ENCODE data around the gene TBX19.

Gene TBX19

DNA sequence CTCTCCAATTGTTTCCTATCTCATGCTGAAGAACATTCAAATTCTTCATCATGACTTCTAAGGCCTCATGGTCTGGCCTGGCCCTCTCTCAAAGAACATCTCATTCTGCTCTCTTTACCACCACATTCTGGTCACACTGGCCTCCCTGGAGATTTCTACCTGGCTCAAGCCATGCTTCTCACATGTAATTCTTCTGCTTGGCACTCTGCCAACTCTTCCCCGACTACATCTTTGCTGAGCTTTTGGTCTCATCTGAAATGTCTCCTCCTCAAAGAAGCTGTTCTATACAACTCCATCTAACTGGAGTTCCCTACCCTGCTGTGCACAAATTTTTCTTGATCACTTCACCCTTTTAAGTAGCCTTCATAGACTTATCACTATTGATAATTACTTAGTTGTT is 1.4 kb upstream of the TBX19 start:
- in situ Hi-C loops (cut with HindIII; ENCODE audit: low sequenced_read_pairs): no loop called here

- in situ Hi-C loops (cut with HindIII; ENCODE audit: low sequenced_read_pairs): no loop called here
Measured at GRCh38 chr1:168281603-168282325, 1.1 kb downstream of the TBX19 start.

GRCh38 chr1:168285521-168285790 is 4.8 kb downstream of the TBX19 start:
- in situ Hi-C loops (cut with HindIII; ENCODE audit: low sequenced_read_pairs): no loop called here

GRCh38 chr1:168285971-168286927 is 5.6 kb downstream of the TBX19 start:
- in situ Hi-C loops (cut with HindIII; ENCODE audit: low sequenced_read_pairs): no loop called here

GRCh38 chr1:168287237-168287664 is 6.6 kb downstream of the TBX19 start:
- in situ Hi-C loops (cut with HindIII; ENCODE audit: low sequenced_read_pairs): no loop called here

DNA sequence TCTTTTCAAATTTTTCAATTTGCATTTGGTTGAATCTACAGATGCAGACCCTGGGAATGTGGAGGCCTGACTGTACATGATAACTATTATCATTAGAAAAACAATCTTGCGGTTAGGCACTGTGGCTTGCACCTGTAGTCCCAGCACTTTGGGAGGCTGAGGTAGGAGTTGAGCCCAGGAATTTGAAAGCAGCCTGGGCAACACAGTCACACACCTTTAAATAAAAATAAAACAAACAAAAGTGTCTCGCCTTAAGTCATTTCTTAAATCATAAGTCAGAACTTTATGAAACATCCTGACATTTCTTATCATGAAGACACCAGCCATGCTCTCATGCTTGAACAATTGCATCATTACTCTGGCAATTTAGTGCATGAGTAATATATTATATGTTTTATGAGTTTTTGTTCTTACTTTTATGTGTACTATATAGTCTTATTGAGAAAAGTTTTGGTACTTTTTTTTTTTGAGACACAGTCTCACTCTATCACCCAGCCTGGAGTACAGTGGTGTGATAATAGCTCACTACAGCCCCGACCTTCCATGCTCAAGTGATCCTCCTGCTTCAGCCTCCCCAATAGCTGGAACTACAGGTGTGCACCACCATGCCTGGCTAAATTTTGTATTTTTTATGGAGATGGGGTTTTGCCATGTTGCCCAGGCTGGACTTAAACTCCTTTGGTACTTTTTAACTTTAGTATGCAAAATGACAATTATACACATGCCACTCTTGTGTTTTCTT is 7.8 kb downstream of the TBX19 start:
- in situ Hi-C loops (cut with HindIII; ENCODE audit: low sequenced_read_pairs): no loop called here

GRCh38 chr1:168291222-168291837 is 10.7 kb downstream of the TBX19 start:
- in situ Hi-C loops (cut with HindIII; ENCODE audit: low sequenced_read_pairs): no loop called here

- in situ Hi-C loops (cut with HindIII; ENCODE audit: low sequenced_read_pairs): no loop called here
Measured at GRCh38 chr1:168293356-168293755, 12.7 kb downstream of the TBX19 start.

DNA sequence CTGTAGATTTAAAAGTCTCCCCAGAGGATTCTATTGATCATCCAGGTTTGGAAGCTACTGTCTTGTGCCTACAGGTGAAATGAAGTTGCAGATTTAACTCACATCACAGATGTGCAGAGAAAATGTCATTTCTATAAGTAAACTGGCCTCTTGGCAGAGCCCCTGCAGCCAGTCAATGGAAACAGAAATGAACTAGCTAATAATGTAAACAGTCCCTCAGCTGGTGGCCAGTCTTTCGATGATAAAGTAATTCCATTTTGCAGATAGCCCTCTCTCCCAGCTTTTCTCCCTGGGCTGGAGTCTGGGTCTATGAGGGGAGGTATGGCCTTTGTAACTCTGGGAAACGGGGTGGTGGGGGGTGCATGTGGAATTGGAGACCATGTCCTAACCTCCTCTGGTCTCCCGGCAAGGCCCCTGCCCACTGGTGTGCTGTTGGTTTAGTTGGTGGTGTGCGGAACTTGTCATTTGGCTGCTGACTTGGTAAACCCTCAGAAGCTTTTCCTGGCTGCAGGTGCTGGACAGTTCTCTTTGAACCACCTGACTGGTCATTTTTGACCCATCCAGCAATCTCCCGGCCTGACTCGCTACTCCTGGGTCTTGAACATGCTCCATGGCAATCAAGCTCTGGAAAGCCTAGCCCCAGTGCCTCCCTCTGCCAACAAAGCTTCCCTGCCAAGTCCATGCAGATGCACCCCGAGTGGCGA is 14.9 kb downstream of the TBX19 start:
- in situ Hi-C loops (cut with HindIII; ENCODE audit: low sequenced_read_pairs): no loop called here

DNA sequence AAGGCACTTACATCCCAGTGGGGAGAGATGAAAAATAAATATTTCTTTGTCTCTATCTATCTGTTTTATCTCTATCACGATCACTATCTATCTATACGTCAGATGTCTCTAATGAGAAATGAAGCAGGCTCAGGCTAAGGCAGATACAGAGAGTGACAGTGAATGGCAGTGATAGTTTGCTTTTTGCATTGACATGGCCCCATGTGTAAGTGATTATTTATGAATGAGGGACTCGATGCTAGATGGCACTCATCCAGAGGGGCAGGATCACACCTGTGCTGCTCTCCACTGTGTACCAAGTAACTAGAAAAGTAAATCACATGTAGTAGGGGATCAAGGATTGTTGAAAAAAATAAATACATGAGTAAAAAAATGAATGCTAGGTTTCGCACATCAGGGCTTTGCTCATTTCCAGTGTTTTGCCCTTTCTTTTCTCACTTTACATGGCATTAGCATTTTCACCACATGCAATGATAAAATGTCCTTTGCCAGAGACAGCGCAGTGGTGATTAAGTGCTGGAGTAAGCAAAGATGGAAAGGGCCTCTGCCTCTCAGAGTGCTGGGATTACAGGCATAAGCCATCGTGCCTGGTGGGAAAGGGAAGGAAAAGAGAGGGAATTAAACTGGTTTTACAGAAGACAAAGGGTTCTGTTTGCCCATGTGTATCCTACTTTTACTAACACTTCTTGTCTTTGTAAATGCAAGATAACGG is 16.5 kb downstream of the TBX19 start:
- in situ Hi-C loops (cut with HindIII; ENCODE audit: low sequenced_read_pairs): no loop called here

DNA sequence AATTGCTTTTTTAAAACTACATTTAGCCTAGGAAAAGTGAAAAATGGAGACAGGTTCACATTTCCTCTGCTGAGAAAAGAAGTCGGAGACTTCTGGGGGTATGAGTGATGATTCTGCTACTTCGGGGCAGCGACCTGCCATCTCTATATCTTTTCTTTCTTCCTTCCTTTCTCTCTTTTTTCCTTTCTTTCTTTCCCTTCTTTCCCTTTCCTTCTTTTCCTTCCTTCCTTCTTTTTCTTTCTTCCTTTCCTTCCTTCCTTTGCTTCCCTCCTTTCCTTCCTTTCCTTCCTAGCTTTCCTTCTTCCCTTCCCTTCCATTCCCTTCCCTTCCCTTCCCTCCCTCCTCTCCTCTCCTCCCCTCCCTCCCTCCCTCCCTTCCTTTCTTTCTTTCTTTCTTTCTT is 17.8 kb downstream of the TBX19 start:
- in situ Hi-C loops (cut with HindIII; ENCODE audit: low sequenced_read_pairs): no loop called here

DNA sequence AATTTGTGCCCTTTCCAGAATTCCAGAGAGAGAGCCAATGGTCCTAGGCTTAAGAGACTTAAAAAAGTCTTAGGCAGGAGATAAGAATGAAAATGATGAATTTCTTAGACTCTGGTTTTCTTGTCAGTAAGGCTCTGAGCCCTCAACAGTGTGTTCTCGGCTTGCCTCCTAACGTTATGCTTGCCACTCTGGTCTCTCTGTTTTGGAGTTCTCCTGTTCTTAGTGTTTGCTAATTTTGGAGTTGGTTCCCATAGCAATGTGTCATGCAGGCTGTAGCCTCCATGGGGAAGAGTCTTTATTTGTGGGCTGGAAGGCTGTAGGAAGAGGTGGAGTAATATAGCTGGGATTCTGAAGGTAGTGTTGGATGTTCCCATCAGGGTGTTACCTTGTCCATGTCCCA is 19.9 kb downstream of the TBX19 start:
- in situ Hi-C loops (cut with HindIII; ENCODE audit: low sequenced_read_pairs): no loop called here

- in situ Hi-C loops (cut with HindIII; ENCODE audit: low sequenced_read_pairs): no loop called here
Measured at GRCh38 chr1:168301664-168302320, 21.1 kb downstream of the TBX19 start.

DNA sequence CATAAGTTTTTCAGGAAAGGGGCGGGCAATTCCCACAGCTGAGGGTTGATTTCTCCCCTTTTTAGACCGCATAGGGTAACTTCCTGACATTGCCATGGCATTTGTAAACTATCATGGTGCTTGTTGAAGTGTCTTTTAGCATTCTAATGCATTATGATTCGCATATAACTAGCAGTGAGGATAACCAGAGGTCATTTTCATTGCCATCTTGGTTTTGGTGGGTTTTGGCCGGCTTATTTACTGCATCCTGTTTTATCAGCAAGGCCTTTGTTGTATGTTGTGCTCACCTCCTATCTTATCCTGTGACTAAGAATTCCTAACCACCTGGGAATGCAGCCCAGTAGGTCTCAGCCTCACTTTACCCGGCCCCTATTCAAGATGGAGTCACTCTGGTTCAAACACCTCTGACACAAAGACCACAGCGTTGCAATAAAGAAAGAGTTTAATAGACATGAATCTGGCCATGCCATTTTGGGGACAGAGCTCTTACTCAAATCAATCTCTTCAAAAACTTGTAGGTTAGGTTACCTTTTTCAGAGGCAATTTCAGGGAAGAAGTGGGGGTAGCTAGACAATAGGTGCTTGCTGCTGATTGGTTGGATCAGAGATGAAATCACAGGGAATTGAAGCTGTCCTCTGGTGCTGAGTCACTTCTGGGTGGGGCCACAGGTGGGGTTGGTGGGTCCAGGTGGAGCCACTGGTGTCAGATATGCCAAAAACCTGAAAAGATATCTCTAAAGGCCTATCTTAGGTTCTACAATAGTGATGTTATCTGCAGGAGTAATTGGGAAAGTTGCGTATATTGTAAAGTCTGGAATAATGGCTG is 23.3 kb downstream of the TBX19 start:
- in situ Hi-C loops (cut with HindIII; ENCODE audit: low sequenced_read_pairs): no loop called here

DNA sequence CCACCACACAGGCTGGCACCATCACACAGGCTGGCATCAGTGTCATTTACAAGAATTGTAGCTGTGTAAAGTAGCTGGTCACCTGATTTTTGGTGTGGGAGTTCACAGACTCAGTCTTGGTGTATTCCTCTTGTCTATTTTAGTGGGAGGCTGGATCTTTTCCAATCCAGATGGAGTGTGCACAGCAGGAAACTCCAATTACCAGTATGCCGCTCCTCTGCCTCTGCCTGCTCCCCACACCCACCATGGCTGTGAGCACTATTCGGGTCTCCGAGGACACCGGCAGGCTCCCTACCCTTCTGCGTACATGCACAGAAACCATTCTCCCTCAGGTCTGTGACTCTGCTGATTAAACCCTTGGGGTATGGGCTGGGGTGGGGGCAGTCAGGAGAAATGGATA is 24.2 kb downstream of the TBX19 start:
- in situ Hi-C loops (cut with HindIII; ENCODE audit: low sequenced_read_pairs): no loop called here

GRCh38 chr1:168312718-168313604 is 32.3 kb downstream of the TBX19 start:
- in situ Hi-C loops (cut with HindIII; ENCODE audit: low sequenced_read_pairs): no loop called here

DNA sequence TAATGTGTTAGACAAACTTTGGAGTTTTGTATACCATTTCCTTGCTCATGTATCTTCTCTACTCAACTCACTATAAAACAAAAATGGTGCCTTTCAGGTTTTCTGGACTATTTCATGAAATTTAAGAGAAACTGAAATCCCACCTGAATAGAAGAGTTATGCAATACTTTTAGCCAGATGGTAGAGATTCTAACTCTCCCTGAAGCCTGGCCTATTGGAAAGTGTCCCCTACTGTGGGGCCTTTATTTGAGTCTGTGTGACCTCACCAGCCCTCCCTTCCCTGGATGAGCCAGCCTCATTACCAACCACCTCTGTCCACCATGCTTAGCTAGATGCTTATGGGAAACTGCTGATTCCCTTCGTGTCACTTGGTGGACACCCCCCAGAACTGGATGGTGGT is 35.5 kb downstream of the TBX19 start:
- in situ Hi-C loops (cut with HindIII; ENCODE audit: low sequenced_read_pairs): no loop called here

GRCh38 chr1:168317309-168317708 is 36.6 kb downstream of the TBX19 start:
- in situ Hi-C loops (cut with HindIII; ENCODE audit: low sequenced_read_pairs): no loop called here

Measured in DLD1 (cell line).